B cell (primary cell): ENCODE data around the gene ARHGAP29. TPM values are rescaled to one million over a fixed set of nuclear protein-coding genes. Genes with fewer than 3 reads are reported as not detected.

Source experiments
- ATAC-seq: fragments of 200-7000 bp; cut with Tn5 transposase; one replicate; pipeline ENCODE4 v1.10.0; 2021; ENCODE audit warnings: low read depth, mild to moderate bottlenecking, moderate number of reproducible peaks, moderate library complexity
- CTCF ChIA-PET: fragments of 350-600 bp; sonication (Branson Sonifier 250); formaldehyde crosslinking; loops from one replicate; lab custom pipeline; 2021; ENCODE audit warnings: antibody characterized with exemption, inconsistent platforms; lab: Charles Lee
- POLR2A ChIA-PET: fragments of 350-600 bp; sonication (Branson Sonifier 250); formaldehyde crosslinking; loops from one replicate; lab custom pipeline; 2021; ENCODE audit warnings: antibody characterized with exemption; lab: Charles Lee
- DNase-seq: peaks from one replicate; pipeline ENCODE4 v3.0.0; 2013
- H2AFZ ChIP-seq: 2 replicates; pipeline ENCODE4 v1.6.1; 2012; ENCODE audit warnings: mild to moderate bottlenecking, low read depth, low read length; ENCODE audit not compliant: insufficient read depth, poor library complexity, severe bottlenecking
- H3K27ac ChIP-seq, 2 donors: 1 replicate in 1 of 2; 2 replicates in 1 of 2; pipeline ENCODE4 v1.5.1; 2012 to 2013; ENCODE audit warnings: low read length in 2 of 2, mild to moderate bottlenecking in 2 of 2, moderate library complexity in 1 of 2
- H3K27me3 ChIP-seq, 4 experiments: fragments of 200-600 bp in 1 of 4; sonication (generic) in 1 of 4; replicated peaks in 1 of 4; 1 replicate in 2 of 4; 2 replicates in 2 of 4; pipeline versions ENCODE4 v1.6.1 to v1.7.0; 2013 to 2016; ENCODE audit warnings: low read length in 3 of 4, mild to moderate bottlenecking in 2 of 4, mixed read lengths in 1 of 4, moderate library complexity in 1 of 4; ENCODE audit not compliant: insufficient read depth in 4 of 4, control insufficient read depth in 3 of 4; ENCODE audit errors: control extremely low read depth in 1 of 4
- H3K36me3 ChIP-seq, 2 experiments: replicated peaks in 1 of 2; 1 replicate in 1 of 2; 2 replicates in 1 of 2; pipeline versions ENCODE4 v1.6.1 to v1.7.1; 2013; ENCODE audit warnings: low read length in 1 of 2; ENCODE audit not compliant: insufficient read depth in 2 of 2, control insufficient read depth in 1 of 2; ENCODE audit errors: control extremely low read depth in 1 of 2, extremely low read depth in 1 of 2
- H3K4me1 ChIP-seq, 2 donors: fragments of 200-600 bp in 1 of 2; sonication (generic) in 1 of 2; 1 replicate in 1 of 2; 2 replicates in 1 of 2; pipeline versions ENCODE4 v1.5.1 to v1.6.1; 2013 to 2017; ENCODE audit warnings: low read length in 2 of 2; ENCODE audit not compliant: control insufficient read depth in 2 of 2, insufficient read depth in 2 of 2
- H3K4me2 ChIP-seq: replicated peaks from 2 replicates; pipeline ENCODE3; 2012; ENCODE audit warnings: mild to moderate bottlenecking, low read depth, low read length; ENCODE audit not compliant: poor library complexity, severe bottlenecking
- H3K4me3 ChIP-seq, 5 experiments: fragments of 200-600 bp in 1 of 5; sonication (generic) in 1 of 5; 1 replicate in 3 of 5; 2 replicates in 2 of 5; pipeline versions ENCODE4 v1.5.1 to v1.7.0; 2011 to 2016; ENCODE audit warnings: low read length in 4 of 5, mild to moderate bottlenecking in 4 of 5, low read depth in 2 of 5, control low read depth in 1 of 5, moderate library complexity in 1 of 5; ENCODE audit not compliant: insufficient read depth in 1 of 5; ENCODE audit errors: control extremely low read depth in 1 of 5, extremely low read depth in 1 of 5
- H3K79me2 ChIP-seq: fragments of 200-600 bp; sonication (generic); one replicate; pipeline ENCODE4 v1.6.0; 2016; ENCODE audit warnings: low read length; ENCODE audit not compliant: control insufficient read depth, insufficient read depth
- H3K9ac ChIP-seq: fragments of 200-600 bp; sonication (generic); 2 replicates; pipeline ENCODE4 v1.6.1; 2017; ENCODE audit warnings: mild to moderate bottlenecking, low read length, moderate library complexity
- H3K9me3 ChIP-seq, 3 donors: one replicate each; pipeline versions ENCODE4 v1.6.1 to v1.7.1; 2013; ENCODE audit warnings: low read length in 2 of 3; ENCODE audit not compliant: control insufficient read depth in 2 of 3, insufficient read depth in 1 of 3; ENCODE audit errors: control extremely low read depth in 1 of 3
- H4K20me1 ChIP-seq: 2 replicates; pipeline ENCODE4 v1.6.0; 2012; ENCODE audit warnings: mild to moderate bottlenecking, low read length; ENCODE audit not compliant: insufficient read depth, control insufficient read depth, poor library complexity, severe bottlenecking
- H3K27ac Mint-ChIP-seq: one replicate; pipeline ENCODE4 v1.8.0; 2021; ENCODE audit warnings: mixed read lengths
- H3K27me3 Mint-ChIP-seq: one replicate; pipeline ENCODE4 v1.8.0; 2021; ENCODE audit warnings: mixed read lengths
- H3K4me1 Mint-ChIP-seq: one replicate; pipeline ENCODE4 v1.8.0; 2021; ENCODE audit warnings: mixed read lengths
- H3K4me3 Mint-ChIP-seq: one replicate; pipeline ENCODE4 v1.8.0; 2021; ENCODE audit warnings: mixed read lengths
- H3K9me3 Mint-ChIP-seq: one replicate; pipeline ENCODE4 v1.8.0; 2022; ENCODE audit warnings: mixed read lengths; ENCODE audit not compliant: insufficient read depth
- CTCF ChIP-seq: fragments of 200-600 bp; IDR thresholded peaks from one replicate; pipeline ENCODE4 v1.8.0; 2022; ENCODE audit warnings: antibody characterized with exemption, mild to moderate bottlenecking
- EZH2 ChIP-seq: IDR thresholded peaks from 2 replicates; pipeline ENCODE4 v1.6.1; 2012; ENCODE audit warnings: borderline replicate concordance, low read depth, mild to moderate bottlenecking, moderate library complexity, low read length; ENCODE audit not compliant: insufficient read depth, poor library complexity, severe bottlenecking
- WGBS: methylation state at CpG from one replicate; pipeline ENCODE4 v1.1.5; 2013; ENCODE audit warnings: missing lambda C conversion rate; ENCODE audit not compliant: insufficient coverage; 5-methylcytosine and 5-hydroxymethylcytosine counted together
- intact Hi-C: fragments of 100-400 bp; cut with micrococcal nuclease; formaldehyde crosslinking; loops from one replicate; pipeline ENCODE4 v1.10.0; 2022
- polyA plus RNA-seq: library from polyadenylated mRNA; depleted of rRNA; stranded (reverse); fragments of >200 nt; gene quantifications from 2 replicates; pipeline ENCODE4 v1.2.3, GENCODE V29; 2012
- total RNA-seq, 2 donors: library from RNA; stranded (reverse); fragments of 120-200 nt in 1 of 2; gene quantifications; 1 replicate in 1 of 2; 2 replicates in 1 of 2; pipeline versions ENCODE4 v1.2.3 to v1.2.4, GENCODE V29; 2013 to 2022

The ARHGAP29 gene
- total and polyA plus RNA-seq, 2 donors (not counting 1 experiment from before 2014, with no cell fraction given), result not detected

GRCh38 chr1:94146273-94146672, 91.1 kb downstream of the ARHGAP29 start:
- no peak overlapping the region for H3K4me2 ChIP-seq
- H3K27me3 ChIP-seq, result no peaks in the 10 kb centered on the region
- intact Hi-C loops, result no loop called here

GRCh38 chr1:94144836-94145235, 92.5 kb downstream of the ARHGAP29 start:
- ChIA-PET CTCF (no interaction called here), POLR2A (no interaction called here)
- no peak overlapping the region for H3K4me3 Mint-ChIP-seq
- H3K27me3 ChIP-seq, result no peaks in the 10 kb centered on the region
- H3K4me3 ChIP-seq, result no peak overlapping the region
- no peak overlapping the region for H2AFZ ChIP-seq
- H3K27me3 Mint-ChIP-seq, result no peaks in the 10 kb centered on the region
- WGBS, result no CpG with 5 or more reads among the region's 1 CpG
- ATAC-seq (no peak), DNase-seq (no peak)
- intact Hi-C loops, result no loop called here
- no peaks in the 10 kb centered on the region for H3K4me1 Mint-ChIP-seq
- H3K9ac ChIP-seq, result no peak overlapping the region
- no peaks in the 10 kb centered on the region for H3K9me3 ChIP-seq
- H3K79me2 ChIP-seq, result no peaks in the 10 kb centered on the region
- no peaks in the 10 kb centered on the region for H4K20me1 ChIP-seq
- H3K9me3 Mint-ChIP-seq, result no peaks in the 10 kb centered on the region
- no peaks in the 10 kb centered on the region for H3K36me3 ChIP-seq
- no peak overlapping the region for H3K4me2 ChIP-seq
- no peaks in the 10 kb centered on the region for H3K4me1 ChIP-seq
- no peak overlapping the region for H3K27ac Mint-ChIP-seq
- H3K27ac ChIP-seq, result no peak overlapping the region
- TF ChIP-seq EZH2, result no peak
- no peak for TF ChIP-seq CTCF

More at GRCh38 chr1:94146273-94146672, 91.1 kb downstream of the ARHGAP29 start:
- ChIA-PET CTCF (no interaction called here), POLR2A (no interaction called here)
- no peak for ATAC-seq
- H3K36me3 ChIP-seq, result no peaks in the 10 kb centered on the region
- Mint-ChIP-seq H3K27ac (no peak overlapping the region), H3K4me1 (no peaks in the 10 kb centered on the region), H3K4me3 (no peak overlapping the region), H3K9me3 (no peaks in the 10 kb centered on the region), H3K27me3 (no peaks in the 10 kb centered on the region)
- no peaks in the 10 kb centered on the region for H3K79me2 ChIP-seq
- TF ChIP-seq CTCF (no peak), EZH2 (no peak)
- H4K20me1 ChIP-seq, result no peaks in the 10 kb centered on the region
- no peak overlapping the region for H3K4me3 ChIP-seq
- H3K27ac ChIP-seq, result no peak overlapping the region
- 100% methylated on average over 3 of the region's 5 CpGs for WGBS
- no peaks in the 10 kb centered on the region for H3K4me1 ChIP-seq
- H3K9me3 ChIP-seq, result no peaks in the 10 kb centered on the region
- DNase-seq, result no peak
- no peak overlapping the region for H2AFZ ChIP-seq
- no peak overlapping the region for H3K9ac ChIP-seq
